ENCODE results near the gene SORCS1. TPM values are rescaled to one million over a fixed set of nuclear protein-coding genes. Genes with fewer than 3 reads are reported as not detected.

Gene SORCS1
- polyA plus RNA-seq (2013, experiment 1 of 2): 2.5 TPM
- polyA plus RNA-seq (2013, experiment 2 of 2): 2.3 TPM

DNA sequence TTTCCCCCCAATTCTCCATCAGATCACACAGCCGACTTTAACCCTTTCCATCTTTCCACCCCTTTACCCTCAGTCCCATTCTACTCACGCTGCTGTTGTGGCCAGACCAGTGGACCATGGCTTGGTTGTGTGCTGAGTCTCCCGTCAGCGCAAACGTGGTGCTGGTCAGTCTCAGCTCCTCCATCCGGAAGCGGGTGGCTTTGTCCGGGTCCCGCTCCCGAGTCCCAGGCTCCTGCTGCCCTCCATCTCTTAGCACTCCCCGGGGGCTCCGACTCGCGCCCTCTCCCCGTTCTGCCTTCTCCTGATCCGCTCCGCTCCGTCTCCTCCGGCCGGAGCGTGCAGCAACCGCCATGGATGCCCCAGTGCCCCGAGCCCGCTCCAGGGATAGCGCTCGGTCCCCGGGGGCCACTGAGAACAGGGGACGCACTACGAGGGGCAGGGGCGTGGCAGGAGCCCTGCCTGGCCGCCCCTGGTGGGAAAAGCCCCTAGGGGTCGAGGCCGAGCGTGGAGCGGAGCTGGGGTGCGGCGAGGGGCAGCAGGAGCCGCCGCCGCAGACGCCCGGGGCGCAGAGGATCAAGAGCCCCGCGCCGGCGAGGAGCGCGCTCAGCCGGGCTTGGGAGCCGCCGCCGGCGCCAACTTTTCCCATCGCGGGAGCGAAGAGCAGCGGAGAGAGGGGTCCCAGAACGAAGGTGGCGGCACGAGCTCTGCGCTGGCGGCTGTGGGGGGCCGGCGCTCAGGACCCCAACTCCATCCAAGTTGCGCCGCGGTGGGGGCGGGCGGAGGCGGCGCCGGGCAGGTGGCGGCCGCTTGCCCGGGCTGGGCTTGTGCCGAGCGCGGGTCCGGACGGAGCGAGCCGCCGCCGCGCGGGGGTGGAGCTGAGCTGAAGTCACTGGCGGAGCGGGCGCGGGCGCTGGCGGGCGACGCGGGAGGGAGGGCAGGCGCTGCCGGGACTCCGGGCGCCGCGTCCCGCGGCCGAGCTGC lies at the start of gene SORCS1:
Gene SORCS1, minus strand, starts transcription at position 826 of the 981 bp plus-strand sequence.
- WGBS: 1% methylated on average over 105 of the region's 105 CpGs
- H3K4me3 ChIP-seq (ENCODE audit: low read length): peak within 1 kb of the TSS; percentile 68

GRCh38 chr10:107214261-107214660 lies 49.8 kb upstream of the SORCS1 start:
- H3K4me3 ChIP-seq (ENCODE audit: low read length): no peak overlapping the region
- no peak overlapping the region for H3K9ac ChIP-seq (ENCODE audit: low read depth, low read length)
- H3K27ac ChIP-seq (ENCODE audit: low read depth, low read length): no peak overlapping the region
- H3K9me3 ChIP-seq (ENCODE audit: insufficient read depth, low read depth, low read length): no peaks in the 10 kb centered on the region
- H3K27me3 ChIP-seq (ENCODE audit: insufficient read depth, low read length): no peaks in the 10 kb centered on the region
- H3K4me1 ChIP-seq (ENCODE audit: insufficient read depth, low read length): no peaks in the 10 kb centered on the region
- no peaks in the 10 kb centered on the region for H3K36me3 ChIP-seq (ENCODE audit: insufficient read depth, low read length)
- 93% methylated on average over 2 of the region's 2 CpGs for WGBS

More for the DNA sequence above, at the start of gene SORCS1:
- peaks cover 22% of the 10 kb centered on the region for H3K4me1 ChIP-seq (ENCODE audit: insufficient read depth, low read length)
- peak within 1 kb of the TSS; percentile 44; the same call in 1 of the 2 replicates for H3K9ac ChIP-seq (ENCODE audit: low read depth, low read length)
- no peak within 1 kb of the TSS for H3K27ac ChIP-seq (ENCODE audit: low read depth, low read length)
- no peaks in the 10 kb centered on the region for H3K9me3 ChIP-seq (ENCODE audit: insufficient read depth, low read depth, low read length)
- H3K27me3 ChIP-seq (ENCODE audit: insufficient read depth, low read length): peaks cover 55% of the 10 kb centered on the region
- no peaks in the 10 kb centered on the region for H3K36me3 ChIP-seq (ENCODE audit: insufficient read depth, low read length)

GRCh38 chr10:107213861-107214260 lies 49.4 kb upstream of the SORCS1 start:
- no peaks in the 10 kb centered on the region for H3K27me3 ChIP-seq (ENCODE audit: insufficient read depth, low read length)
- H3K27ac ChIP-seq (ENCODE audit: low read depth, low read length): no peak overlapping the region
- no peaks in the 10 kb centered on the region for H3K9me3 ChIP-seq (ENCODE audit: insufficient read depth, low read depth, low read length)
- no peak overlapping the region for H3K4me3 ChIP-seq (ENCODE audit: low read length)
- no peak overlapping the region for H3K9ac ChIP-seq (ENCODE audit: low read depth, low read length)
- no peaks in the 10 kb centered on the region for H3K36me3 ChIP-seq (ENCODE audit: insufficient read depth, low read length)
- H3K4me1 ChIP-seq (ENCODE audit: insufficient read depth, low read length): no peaks in the 10 kb centered on the region
- 96% methylated on average over 8 of the region's 8 CpGs for WGBS

DNA sequence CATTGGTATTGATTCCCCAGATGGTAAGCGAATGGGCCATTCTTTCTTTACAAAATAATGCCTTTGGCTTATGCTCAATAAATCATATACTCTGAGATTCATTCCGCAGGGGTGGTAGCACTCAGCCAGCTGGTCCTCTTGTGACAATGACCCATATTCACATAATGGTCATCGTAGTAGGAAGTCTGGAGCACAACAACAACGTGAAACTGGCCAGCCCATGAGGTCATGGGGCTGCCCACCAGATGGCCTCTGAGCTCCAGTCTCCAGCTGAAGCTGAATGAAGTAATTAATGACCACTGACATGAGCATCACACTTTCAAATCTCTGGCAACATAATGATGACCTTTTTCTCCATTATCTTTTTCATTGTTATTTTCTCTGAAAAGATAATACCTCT lies 42.3 kb upstream of the SORCS1 start:
- 89% methylated on average over 4 of the region's 4 CpGs for WGBS
- no peak overlapping the region for H3K27ac ChIP-seq (ENCODE audit: low read depth, low read length)
- H3K36me3 ChIP-seq (ENCODE audit: insufficient read depth, low read length): no peaks in the 10 kb centered on the region
- no peaks in the 10 kb centered on the region for H3K4me1 ChIP-seq (ENCODE audit: insufficient read depth, low read length)
- no peaks in the 10 kb centered on the region for H3K27me3 ChIP-seq (ENCODE audit: insufficient read depth, low read length)
- H3K9ac ChIP-seq (ENCODE audit: low read depth, low read length): no peak overlapping the region
- H3K4me3 ChIP-seq (ENCODE audit: low read length): no peak overlapping the region
- H3K9me3 ChIP-seq (ENCODE audit: insufficient read depth, low read depth, low read length): no peaks in the 10 kb centered on the region

DNA sequence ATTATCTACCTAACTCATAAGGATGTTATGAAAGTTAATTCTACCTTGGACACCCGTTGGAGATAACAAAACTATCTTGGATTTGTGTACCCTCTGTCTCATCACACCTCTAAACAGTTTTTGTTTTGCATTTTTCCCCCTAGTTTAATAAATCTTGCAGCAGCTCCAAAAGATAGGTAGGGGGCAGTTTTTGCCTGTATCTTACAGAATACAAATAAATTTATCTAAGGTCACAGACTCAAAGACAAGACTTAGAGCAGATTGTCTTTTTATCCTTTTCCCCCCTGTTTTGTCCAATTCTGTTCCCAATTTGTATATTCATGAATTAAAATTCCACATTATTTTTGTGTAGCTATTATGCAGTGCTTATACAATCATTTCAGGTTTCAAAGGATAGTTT lies 5.0 kb upstream of the SORCS1 start:
- H3K4me1 ChIP-seq (ENCODE audit: insufficient read depth, low read length): no peaks in the 10 kb centered on the region
- WGBS: 88% methylated on average over 1 of the region's 1 CpG
- no peaks in the 10 kb centered on the region for H3K36me3 ChIP-seq (ENCODE audit: insufficient read depth, low read length)

DNA sequence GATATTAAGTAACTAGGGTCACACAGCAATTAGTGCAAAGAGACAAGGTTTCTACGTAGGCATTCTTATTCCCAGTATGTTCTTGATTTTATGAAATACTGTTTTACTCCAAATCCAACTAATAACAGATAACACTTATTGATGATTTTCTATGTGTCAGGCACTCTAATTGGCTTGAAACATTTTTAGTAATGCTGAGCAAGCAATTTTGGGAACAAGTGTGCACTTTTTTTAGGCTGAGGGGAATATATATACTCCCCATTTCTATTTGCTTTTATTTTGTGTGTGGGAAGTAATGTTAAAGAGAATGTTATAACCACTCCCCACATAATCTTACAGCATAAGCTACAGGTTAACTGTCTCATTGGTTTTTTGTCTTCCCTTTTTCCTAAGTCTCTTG lies 4.2 kb upstream of the SORCS1 start:
- no peaks in the 10 kb centered on the region for H3K36me3 ChIP-seq (ENCODE audit: insufficient read depth, low read length)
- WGBS: 100% methylated on average over 1 of the region's 1 CpG
- peaks cover 27% of the 10 kb centered on the region for H3K27me3 ChIP-seq (ENCODE audit: insufficient read depth, low read length)
- no peak overlapping the region for H3K9ac ChIP-seq (ENCODE audit: low read depth, low read length)
- H3K9me3 ChIP-seq (ENCODE audit: insufficient read depth, low read depth, low read length): no peaks in the 10 kb centered on the region
- peaks cover under 1% of the 10 kb centered on the region; the same call in 1 of the 2 replicates for H3K4me1 ChIP-seq (ENCODE audit: insufficient read depth, low read length)
- H3K27ac ChIP-seq (ENCODE audit: low read depth, low read length): no peak overlapping the region
- no peak overlapping the region for H3K4me3 ChIP-seq (ENCODE audit: low read length)

More for the DNA sequence above, 5.0 kb upstream of the SORCS1 start:
- peaks cover 19% of the 10 kb centered on the region for H3K27me3 ChIP-seq (ENCODE audit: insufficient read depth, low read length)
- no peak overlapping the region for H3K27ac ChIP-seq (ENCODE audit: low read depth, low read length)
- no peak overlapping the region for H3K4me3 ChIP-seq (ENCODE audit: low read length)
- H3K9ac ChIP-seq (ENCODE audit: low read depth, low read length): no peak overlapping the region
- H3K9me3 ChIP-seq (ENCODE audit: insufficient read depth, low read depth, low read length): no peaks in the 10 kb centered on the region

DNA sequence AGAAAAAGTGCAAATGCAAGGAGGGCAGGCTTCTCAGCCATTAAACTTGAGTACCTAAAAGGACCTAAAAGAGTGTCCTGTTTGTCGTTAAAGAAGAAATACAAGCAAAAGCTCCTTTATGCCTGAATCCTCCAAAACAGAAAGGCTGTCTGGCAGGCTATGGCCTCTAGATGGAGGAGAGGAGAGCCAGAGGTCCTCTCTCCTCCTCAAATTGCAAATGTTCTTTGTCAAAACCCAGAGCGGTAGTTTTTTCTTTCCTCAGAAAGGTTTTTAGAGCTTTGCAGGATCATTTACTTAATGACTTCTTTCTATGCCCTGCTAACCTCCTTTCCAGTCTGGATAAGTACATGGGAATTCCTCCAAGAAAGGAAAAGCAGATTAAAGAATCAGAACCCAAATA lies 1.9 kb upstream of the SORCS1 start:
- Histone ChIP-seq H3K4me3 (ENCODE audit: low read length) (no peak overlapping the region), H3K9ac (ENCODE audit: low read depth, low read length) (no peak overlapping the region), H3K36me3 (ENCODE audit: insufficient read depth, low read length) (no peaks in the 10 kb centered on the region), H3K27me3 (ENCODE audit: insufficient read depth, low read length) (peaks cover 49% of the 10 kb centered on the region), H3K4me1 (ENCODE audit: insufficient read depth, low read length) (peaks cover 5% of the 10 kb centered on the region; the same call in 1 of the 2 replicates), H3K27ac (ENCODE audit: low read depth, low read length) (no peak overlapping the region), H3K9me3 (ENCODE audit: insufficient read depth, low read depth, low read length) (no peaks in the 10 kb centered on the region)
- WGBS: 30% methylated on average over 2 of the region's 2 CpGs

DNA sequence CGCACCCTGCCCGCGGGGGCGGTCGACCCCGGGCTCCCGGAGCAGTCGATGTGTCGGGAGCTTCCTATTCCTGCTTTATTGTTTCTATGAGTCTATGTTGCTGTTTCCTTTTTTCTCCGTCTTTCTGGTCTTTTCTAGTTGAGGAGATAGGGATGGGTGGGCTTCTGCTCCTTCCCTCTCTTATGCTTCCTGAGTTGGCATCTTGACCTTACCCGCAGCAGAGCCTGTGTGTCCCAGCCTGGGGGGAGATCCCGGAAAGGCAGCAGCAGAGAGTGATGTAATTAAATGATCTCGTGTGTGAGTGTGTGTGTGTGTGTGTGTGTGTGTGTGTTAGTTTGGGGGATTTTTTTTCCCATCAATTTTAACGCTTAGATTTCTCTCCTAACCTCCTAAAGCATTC lies 486 bp upstream of the SORCS1 start:
- no peak overlapping the region for H3K9ac ChIP-seq (ENCODE audit: low read depth, low read length)
- H3K27ac ChIP-seq (ENCODE audit: low read depth, low read length): no peak overlapping the region
- peaks cover 55% of the 10 kb centered on the region for H3K27me3 ChIP-seq (ENCODE audit: insufficient read depth, low read length)
- H3K36me3 ChIP-seq (ENCODE audit: insufficient read depth, low read length): no peaks in the 10 kb centered on the region
- H3K4me1 ChIP-seq (ENCODE audit: insufficient read depth, low read length): peaks cover 14% of the 10 kb centered on the region; the same call in 1 of the 2 replicates
- H3K9me3 ChIP-seq (ENCODE audit: insufficient read depth, low read depth, low read length): no peaks in the 10 kb centered on the region
- peak overlapping the region; percentile 68 for H3K4me3 ChIP-seq (ENCODE audit: low read length)
- WGBS: 4% methylated on average over 12 of the region's 14 CpGs

- H3K36me3 ChIP-seq (ENCODE audit: insufficient read depth, low read length): no peaks in the 10 kb centered on the region
- H3K27ac ChIP-seq (ENCODE audit: low read depth, low read length): no peak overlapping the region
- no peaks in the 10 kb centered on the region for H3K9me3 ChIP-seq (ENCODE audit: insufficient read depth, low read depth, low read length)
- H3K4me3 ChIP-seq (ENCODE audit: low read length): peak overlapping the region; percentile 68
- WGBS: 33% methylated on average over 6 of the region's 7 CpGs
- peaks cover 55% of the 10 kb centered on the region for H3K27me3 ChIP-seq (ENCODE audit: insufficient read depth, low read length)
- no peak overlapping the region for H3K9ac ChIP-seq (ENCODE audit: low read depth, low read length)
- H3K4me1 ChIP-seq (ENCODE audit: insufficient read depth, low read length): peaks cover 25% of the 10 kb centered on the region
Measured at GRCh38 chr10:107163076-107163855, 1.2 kb downstream of the SORCS1 start.

GRCh38 chr10:107160866-107161265 lies 3.6 kb downstream of the SORCS1 start:
- Histone ChIP-seq H3K4me1 (ENCODE audit: insufficient read depth, low read length) (peaks cover 25% of the 10 kb centered on the region), H3K9ac (ENCODE audit: low read depth, low read length) (no peak overlapping the region), H3K36me3 (ENCODE audit: insufficient read depth, low read length) (no peaks in the 10 kb centered on the region), H3K27me3 (ENCODE audit: insufficient read depth, low read length) (peaks cover 47% of the 10 kb centered on the region), H3K9me3 (ENCODE audit: insufficient read depth, low read depth, low read length) (no peaks in the 10 kb centered on the region), H3K27ac (ENCODE audit: low read depth, low read length) (no peak overlapping the region), H3K4me3 (ENCODE audit: low read length) (no peak overlapping the region)
- 90% methylated on average over 2 of the region's 3 CpGs for WGBS

GRCh38 chr10:107159871-107160270 lies 4.6 kb downstream of the SORCS1 start:
- no peaks in the 10 kb centered on the region for H3K9me3 ChIP-seq (ENCODE audit: insufficient read depth, low read depth, low read length)
- 88% methylated on average over 4 of the region's 4 CpGs for WGBS
- H3K27ac ChIP-seq (ENCODE audit: low read depth, low read length): no peak overlapping the region
- peaks cover 25% of the 10 kb centered on the region for H3K4me1 ChIP-seq (ENCODE audit: insufficient read depth, low read length)
- no peak overlapping the region for H3K9ac ChIP-seq (ENCODE audit: low read depth, low read length)
- no peaks in the 10 kb centered on the region for H3K36me3 ChIP-seq (ENCODE audit: insufficient read depth, low read length)
- peaks cover 37% of the 10 kb centered on the region for H3K27me3 ChIP-seq (ENCODE audit: insufficient read depth, low read length)
- no peak overlapping the region for H3K4me3 ChIP-seq (ENCODE audit: low read length)
